Peyer's patch (tissue), 4 donors: ENCODE results near the gene EPS15. TPM values are rescaled to one million over a fixed set of nuclear protein-coding genes. Genes with fewer than 3 reads are reported as not detected.
A peak's percentile ranks its signal among the peaks of the same experiment; 100 is the strongest.
"Not testable (repeated sequence)": the region's sequence is repeated elsewhere in the genome, so short reads cannot be mapped to it uniquely, and the experiment has no call there.

Experiments used
- DNase-seq, 3 donors: peaks; one replicate each; pipeline ENCODE4 v3.0.0-alpha.2; 2017 to 2019
- H3K27ac ChIP-seq, 4 donors: fragments of 200-600 bp; sonication (generic); one replicate each; pipeline ENCODE4 v1.5.1; 2016 to 2019
- H3K27me3 ChIP-seq, 2 donors: fragments of 200-600 bp; sonication (generic); one replicate each; pipeline ENCODE4 v1.5.1; 2019
- H3K36me3 ChIP-seq, 3 donors: fragments of 200-600 bp; sonication (generic); one replicate each; pipeline ENCODE4 v1.5.1; 2016 to 2019
- H3K4me1 ChIP-seq, 4 donors: fragments of 200-600 bp; sonication (generic); one replicate each; pipeline ENCODE4 v1.5.1; 2016 to 2019
- H3K4me3 ChIP-seq, 4 donors: fragments of 200-600 bp; sonication (generic); 1 replicate in 3 of 4; 2 replicates in 1 of 4; pipeline ENCODE4 v1.5.1; 2016 to 2019; ENCODE audit warnings: mild to moderate bottlenecking in 1 of 4
- H3K9me3 ChIP-seq, 4 donors: fragments of 200-600 bp; sonication (generic); one replicate each; pipeline ENCODE4 v1.5.1; 2016 to 2019; ENCODE audit warnings: mild to moderate bottlenecking in 1 of 4
- POLR2A ChIP-seq, 2 donors: fragments of 450-650 bp; IDR thresholded peaks; one replicate each; pipeline ENCODE4 v1.5.1; 2017; ENCODE audit warnings: antibody characterized with exemption in 2 of 2, mild to moderate bottlenecking in 2 of 2, moderate library complexity in 2 of 2
- total RNA-seq, 4 donors: library from RNA; depleted of rRNA; stranded (reverse); fragments of >200 nt; gene quantifications; one replicate each; pipeline ENCODE4 v1.1.0, GENCODE V29; 2016
- TF ChIP-seq, protein P1 (sequence below), 6 experiments: fragments of 450-650 bp in 4 of 6; fragments of 200-600 bp in 2 of 6; sonication (generic) in 1 of 6; IDR thresholded peaks; one replicate each; pipeline ENCODE4 v1.5.1; 2017 to 2019; ENCODE audit warnings: antibody characterized with exemption in 6 of 6, mild to moderate bottlenecking in 3 of 6, moderate library complexity in 1 of 6

EPS15 gene
- total RNA-seq, 4 donors from 2014 or later: 48.9 to 160 (median 65.6) TPM

- Histone ChIP-seq H3K4me1 (peaks cover 0 to 7% (median 2%) of the 10 kb centered on the region in 4 donors), H3K4me3 (no peak overlapping the region), H3K9me3 (no peaks in the 10 kb centered on the region), H3K27ac (no peak overlapping the region), H3K27me3 (no peaks in the 10 kb centered on the region), H3K36me3 (no peaks in the 10 kb centered on the region)
- no peak for TF ChIP-seq POLR2A (IDR thresholded peaks at IDR 0.05)
- TF ChIP-seq, protein P1, sequence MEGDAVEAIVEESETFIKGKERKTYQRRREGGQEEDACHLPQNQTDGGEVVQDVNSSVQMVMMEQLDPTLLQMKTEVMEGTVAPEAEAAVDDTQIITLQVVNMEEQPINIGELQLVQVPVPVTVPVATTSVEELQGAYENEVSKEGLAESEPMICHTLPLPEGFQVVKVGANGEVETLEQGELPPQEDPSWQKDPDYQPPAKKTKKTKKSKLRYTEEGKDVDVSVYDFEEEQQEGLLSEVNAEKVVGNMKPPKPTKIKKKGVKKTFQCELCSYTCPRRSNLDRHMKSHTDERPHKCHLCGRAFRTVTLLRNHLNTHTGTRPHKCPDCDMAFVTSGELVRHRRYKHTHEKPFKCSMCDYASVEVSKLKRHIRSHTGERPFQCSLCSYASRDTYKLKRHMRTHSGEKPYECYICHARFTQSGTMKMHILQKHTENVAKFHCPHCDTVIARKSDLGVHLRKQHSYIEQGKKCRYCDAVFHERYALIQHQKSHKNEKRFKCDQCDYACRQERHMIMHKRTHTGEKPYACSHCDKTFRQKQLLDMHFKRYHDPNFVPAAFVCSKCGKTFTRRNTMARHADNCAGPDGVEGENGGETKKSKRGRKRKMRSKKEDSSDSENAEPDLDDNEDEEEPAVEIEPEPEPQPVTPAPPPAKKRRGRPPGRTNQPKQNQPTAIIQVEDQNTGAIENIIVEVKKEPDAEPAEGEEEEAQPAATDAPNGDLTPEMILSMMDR (IDR thresholded peaks at IDR 0.05): no peak
- peak in 1 of 3 donors; percentile 39 for DNase-seq
These were observed 192.9 kb downstream of the EPS15 start for GRCh38 chr1:51325878-51326755.

DNA sequence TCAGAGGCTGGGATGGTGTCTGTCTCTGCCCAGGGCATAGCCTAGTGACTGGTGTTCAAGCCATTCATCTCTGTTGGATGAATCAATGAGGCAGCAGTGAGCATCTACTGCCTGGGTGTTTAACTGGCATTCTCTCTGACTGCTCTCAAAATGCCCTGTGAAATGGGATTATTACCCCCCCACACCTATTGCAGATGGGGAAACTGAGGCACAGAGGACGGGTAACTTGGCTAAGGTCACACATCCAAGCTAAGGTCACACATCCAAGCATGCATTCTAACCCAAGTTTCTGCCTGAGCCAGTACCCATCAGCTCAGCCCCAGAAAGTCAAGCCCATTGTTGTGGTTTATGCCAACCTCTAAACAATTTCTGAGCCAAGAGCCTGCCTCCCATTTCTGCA is 193.7 kb downstream of the EPS15 start:
- DNase-seq: no peak
- Histone ChIP-seq H3K4me3 (no peak overlapping the region), H3K36me3 (no peaks in the 10 kb centered on the region), H3K27ac (no peak overlapping the region), H3K4me1 (no peaks in the 10 kb centered on the region), H3K27me3 (no peaks in the 10 kb centered on the region), H3K9me3 (no peaks in the 10 kb centered on the region)
- no peak for TF ChIP-seq POLR2A (IDR thresholded peaks at IDR 0.05)
- TF ChIP-seq, protein P1 (IDR thresholded peaks at IDR 0.05): no peak

DNA sequence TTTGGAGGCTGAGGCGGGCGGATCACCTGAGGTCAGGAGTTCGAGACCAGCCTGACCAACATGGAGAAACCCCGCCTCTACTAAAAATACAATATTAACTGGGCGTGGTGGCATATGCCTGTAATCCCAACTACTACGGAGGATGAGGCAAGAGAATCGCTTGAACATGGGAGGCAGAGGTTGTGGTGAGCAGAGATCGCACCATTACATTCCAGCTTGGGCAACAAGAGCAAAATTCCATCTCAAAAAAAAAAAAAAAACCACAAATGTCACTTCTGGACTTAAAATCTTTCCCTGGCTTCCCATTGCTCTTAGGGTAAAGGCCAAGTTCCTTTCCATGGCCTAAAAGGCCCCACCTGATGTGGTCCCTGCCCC is 194.1 kb downstream of the EPS15 start:
- not testable (repeated sequence) for H3K36me3 ChIP-seq, H3K4me1 ChIP-seq, H3K4me3 ChIP-seq, H3K9me3 ChIP-seq, H3K27ac ChIP-seq, H3K27me3 ChIP-seq, DNase-seq

DNA sequence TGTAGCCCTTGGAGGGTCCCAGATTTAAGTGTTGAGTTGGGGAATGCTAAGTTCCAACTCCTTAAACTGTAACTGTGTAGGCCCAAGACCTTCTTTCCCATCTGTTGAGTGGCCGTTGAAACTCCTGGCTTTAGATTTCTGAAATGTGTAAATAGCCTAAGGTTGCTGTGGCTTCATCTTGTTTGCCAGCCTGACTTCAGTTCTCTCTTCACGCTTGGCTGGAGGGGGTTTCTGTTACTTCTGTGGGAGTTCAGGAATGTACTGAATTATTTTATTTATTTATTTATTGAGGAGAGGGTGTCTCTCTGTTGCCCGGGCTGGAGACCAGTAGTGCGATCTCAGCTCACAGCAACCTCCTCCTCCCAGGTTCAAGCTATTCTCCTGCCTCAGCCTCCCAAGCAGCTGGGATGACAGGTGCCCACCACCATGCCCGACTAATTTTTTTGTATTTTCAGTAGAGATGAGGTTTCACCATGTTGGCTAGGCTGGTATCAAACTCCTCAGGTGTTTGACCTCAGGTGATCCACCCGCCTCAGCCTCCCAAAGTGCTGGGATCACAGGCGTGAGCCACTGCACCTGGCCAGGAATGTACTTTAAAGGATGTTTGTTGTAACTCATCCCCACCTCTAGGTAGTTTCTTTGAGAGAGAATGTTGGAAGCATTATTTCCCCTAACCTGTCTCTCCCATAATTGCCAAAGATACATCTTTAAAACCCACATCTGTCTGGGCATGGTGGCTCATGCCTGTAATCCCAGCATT is 194.6 kb downstream of the EPS15 start:
- Histone ChIP-seq H3K4me3 (no peak overlapping the region), H3K4me1 (no peaks in the 10 kb centered on the region), H3K9me3 (no peaks in the 10 kb centered on the region), H3K36me3 (no peaks in the 10 kb centered on the region), H3K27ac (no peak overlapping the region), H3K27me3 (no peaks in the 10 kb centered on the region)
- DNase-seq: no peak
- TF ChIP-seq, protein P1 (IDR thresholded peaks at IDR 0.05): no peak
- TF ChIP-seq POLR2A (IDR thresholded peaks at IDR 0.05): no peak

DNA sequence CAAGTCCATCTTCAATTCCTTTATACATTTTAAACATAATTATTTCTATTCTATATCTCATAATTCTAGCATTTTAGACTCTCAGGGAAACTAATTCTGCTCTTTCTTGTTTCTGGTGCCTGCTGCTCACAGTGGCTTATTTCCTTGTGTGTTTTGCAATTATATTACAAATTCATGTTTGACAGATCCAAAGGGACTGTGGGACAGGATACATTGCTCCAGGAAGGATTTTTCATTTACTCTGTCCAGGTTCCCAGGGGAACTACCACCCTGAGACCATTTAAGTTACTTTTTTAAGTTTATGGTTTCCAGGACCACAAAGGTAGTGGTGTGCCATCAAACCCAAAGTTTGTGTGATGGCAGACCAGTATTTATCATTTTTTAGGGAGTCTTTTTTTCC is 195.3 kb downstream of the EPS15 start:
- no peaks in the 10 kb centered on the region for H3K36me3 ChIP-seq
- no peak overlapping the region for H3K4me3 ChIP-seq
- H3K4me1 ChIP-seq: no peaks in the 10 kb centered on the region
- no peaks in the 10 kb centered on the region for H3K9me3 ChIP-seq
- no peak for DNase-seq
- TF ChIP-seq POLR2A (IDR thresholded peaks at IDR 0.05): no peak
- TF ChIP-seq, protein P1 (IDR thresholded peaks at IDR 0.05): no peak
- H3K27ac ChIP-seq: no peak overlapping the region
- no peaks in the 10 kb centered on the region for H3K27me3 ChIP-seq
